Measurements from ENCODE around the gene LEFTY2. TPM values are rescaled to one million over a fixed set of nuclear protein-coding genes. Genes with fewer than 3 reads are reported as not detected.
A peak's percentile ranks its signal among the peaks of the same experiment; 100 is the strongest.

LEFTY2 gene
- total RNA-seq, 1 donor from 2014 or later, result not detected

DNA sequence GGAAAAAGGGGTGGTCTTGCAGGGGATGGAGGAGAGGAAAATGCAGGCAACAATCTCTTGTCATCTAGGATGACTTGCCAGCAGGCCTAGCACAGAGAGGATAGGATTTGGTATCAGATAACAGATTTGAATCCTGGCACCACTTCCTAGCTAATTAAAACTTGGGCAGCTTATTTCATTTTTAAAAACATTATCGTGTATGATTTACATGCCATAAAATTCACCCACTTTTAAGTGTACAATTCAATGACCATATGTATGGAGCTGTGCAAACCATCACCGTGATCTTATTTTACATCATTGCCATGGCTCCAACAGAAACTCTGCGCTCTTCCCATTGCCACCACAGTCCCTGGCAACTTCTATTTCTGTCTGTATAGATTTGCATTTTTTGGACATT, 23.9 kb downstream of the LEFTY2 start:
- Mint-ChIP-seq H3K4me3 (no peak overlapping the region), H3K36me3 (ENCODE audit: low read depth) (peaks cover 34% of the 10 kb centered on the region), H3K9me3 (no peaks in the 10 kb centered on the region), H3K27me3 (ENCODE audit: insufficient read depth) (no peaks in the 10 kb centered on the region), H3K27ac (no peak overlapping the region), H3K4me1 (ENCODE audit: low read depth) (peaks cover 21% of the 10 kb centered on the region)
- intact Hi-C loops (cut with micrococcal nuclease), result no loop called here
- DNase-seq (ENCODE audit: low spot score), result no peak

DNA sequence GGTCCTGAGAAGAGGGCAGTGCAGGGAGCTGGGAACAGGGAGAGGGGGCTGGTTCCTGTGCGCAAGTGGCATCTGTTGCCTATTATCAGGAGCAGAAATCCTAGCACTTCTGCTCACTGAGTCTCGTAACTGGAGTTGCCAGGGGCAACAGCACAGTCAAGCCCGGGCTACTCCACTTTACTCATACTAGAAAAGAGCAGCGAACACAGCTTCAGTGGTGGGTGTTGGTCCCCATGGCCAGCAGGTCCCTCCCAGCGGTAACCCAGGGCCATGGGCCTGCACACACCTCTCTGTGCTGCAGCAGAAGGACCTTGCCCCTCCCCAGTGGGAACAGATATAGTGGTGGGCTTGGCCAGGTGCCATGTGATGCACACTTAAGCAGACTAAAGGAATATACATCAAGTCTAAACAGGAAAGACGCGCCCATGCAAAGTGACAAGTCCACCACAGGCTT, 25.5 kb downstream of the LEFTY2 start:
- H3K4me3 Mint-ChIP-seq, result no peak overlapping the region
- no peaks in the 10 kb centered on the region for H3K9me3 Mint-ChIP-seq
- peaks cover 18% of the 10 kb centered on the region for H3K4me1 Mint-ChIP-seq (ENCODE audit: low read depth)
- H3K27ac Mint-ChIP-seq, result no peak overlapping the region
- intact Hi-C loops (cut with micrococcal nuclease), result no loop called here
- peaks cover 30% of the 10 kb centered on the region for H3K36me3 Mint-ChIP-seq (ENCODE audit: low read depth)
- no peak for DNase-seq (ENCODE audit: low spot score)
- no peaks in the 10 kb centered on the region for H3K27me3 Mint-ChIP-seq (ENCODE audit: insufficient read depth)

DNA sequence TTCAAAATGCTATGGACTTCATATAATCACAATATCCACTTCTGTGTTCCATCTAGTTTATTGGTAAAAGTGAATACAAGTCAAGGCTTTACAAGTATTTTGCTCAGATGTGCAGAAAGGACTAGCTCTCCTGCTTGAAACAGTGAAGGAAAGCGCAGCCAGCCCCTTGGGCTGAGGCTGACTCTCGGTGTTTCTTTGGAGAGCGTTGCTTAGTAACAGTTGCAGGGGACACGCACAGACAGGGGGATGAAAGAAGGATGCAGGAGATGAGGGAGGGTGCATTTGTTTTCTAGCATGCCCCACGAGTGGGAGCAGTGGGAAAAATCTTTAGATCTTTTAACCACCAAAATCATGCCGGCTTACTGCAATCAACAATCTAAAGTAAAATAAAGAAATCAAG, 26.1 kb downstream of the LEFTY2 start:
- intact Hi-C loops (cut with micrococcal nuclease), result loop anchor here (5.0 kb wide), 1 partner anchor 63 kb away; no protein-coding TSS in a partner anchor
- DNase-seq (ENCODE audit: low spot score), result no peak
- Mint-ChIP-seq H3K4me3 (no peak overlapping the region), H3K4me1 (ENCODE audit: low read depth) (peaks cover 18% of the 10 kb centered on the region), H3K27me3 (ENCODE audit: insufficient read depth) (no peaks in the 10 kb centered on the region), H3K27ac (no peak overlapping the region), H3K36me3 (ENCODE audit: low read depth) (peaks cover 28% of the 10 kb centered on the region), H3K9me3 (no peaks in the 10 kb centered on the region)

DNA sequence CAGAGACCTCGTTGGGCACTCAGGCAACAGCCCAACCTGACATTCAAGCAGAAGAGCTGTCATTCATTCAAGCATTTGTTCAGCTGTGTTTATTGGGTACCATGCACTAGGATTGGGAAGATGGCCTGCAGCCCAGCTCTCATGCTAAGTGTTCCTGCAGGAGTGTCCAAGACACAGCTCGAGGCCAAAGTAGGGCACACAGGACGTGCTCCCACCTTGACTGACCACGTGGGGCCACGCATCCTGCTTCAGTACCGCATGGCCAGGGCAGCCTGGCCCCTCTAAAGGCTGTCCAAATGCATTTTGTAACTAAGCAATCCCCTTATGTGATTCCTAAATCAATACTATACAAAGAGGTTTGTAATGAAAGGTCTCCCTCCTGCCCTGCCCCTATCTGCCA, 26.6 kb downstream of the LEFTY2 start:
- Mint-ChIP-seq H3K27ac (no peak overlapping the region), H3K27me3 (ENCODE audit: insufficient read depth) (no peaks in the 10 kb centered on the region), H3K36me3 (ENCODE audit: low read depth) (peaks cover 23% of the 10 kb centered on the region), H3K4me3 (no peak overlapping the region), H3K4me1 (ENCODE audit: low read depth) (peaks cover 18% of the 10 kb centered on the region), H3K9me3 (no peaks in the 10 kb centered on the region)
- DNase-seq (ENCODE audit: low spot score), result no peak
- intact Hi-C loops (cut with micrococcal nuclease), result loop anchor here (5.0 kb wide), 1 partner anchor 62 kb away; no protein-coding TSS in a partner anchor

DNA sequence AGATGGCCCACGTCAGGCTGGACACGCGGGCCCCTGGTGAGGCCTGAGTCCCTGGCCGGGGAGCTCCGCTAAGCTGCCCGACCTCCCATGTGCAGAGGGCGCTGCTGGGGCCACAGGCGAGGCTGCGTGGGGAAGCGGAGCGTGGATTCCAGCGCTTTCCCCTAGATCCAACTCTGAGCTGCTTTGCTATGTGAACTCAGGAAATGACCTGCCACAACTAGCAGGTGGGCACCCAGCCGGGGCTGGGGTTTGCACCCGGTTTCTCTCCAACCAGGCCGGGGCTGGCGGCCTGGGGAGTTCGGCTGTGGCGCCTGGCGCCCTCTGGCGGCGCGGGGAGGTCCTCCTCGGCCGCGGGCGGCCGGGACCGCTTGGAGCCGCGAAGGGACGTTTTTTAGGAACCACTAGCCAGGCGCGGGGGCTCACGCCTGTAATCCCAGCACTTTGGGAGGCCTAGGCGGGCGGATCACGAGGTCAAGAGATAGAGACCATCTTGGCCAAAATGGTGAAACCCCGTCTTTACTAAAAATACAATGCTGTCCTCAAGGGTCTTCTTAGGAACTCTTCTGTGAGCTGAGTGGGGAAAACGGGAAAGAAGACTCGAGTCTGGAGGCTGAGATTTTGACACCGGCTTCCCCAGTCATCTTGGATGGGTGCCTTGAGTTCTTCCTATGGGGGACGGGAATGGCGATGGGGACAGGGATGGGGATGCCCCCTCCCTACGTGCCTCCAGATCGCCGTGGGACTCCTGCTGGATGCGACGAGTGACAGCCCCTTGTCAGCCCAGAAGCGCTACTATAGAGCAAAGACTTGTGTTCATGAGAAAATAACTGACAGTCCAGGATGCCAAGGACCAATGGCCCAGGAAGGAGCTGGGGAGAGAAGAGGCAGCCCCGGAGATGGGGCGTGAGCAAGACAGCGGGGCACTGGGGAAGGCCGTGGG, 29.6 kb downstream of the LEFTY2 start:
- Mint-ChIP-seq H3K27ac (no peak overlapping the region), H3K27me3 (ENCODE audit: insufficient read depth) (peaks cover 2% of the 10 kb centered on the region), H3K9me3 (no peaks in the 10 kb centered on the region), H3K4me3 (no peak overlapping the region), H3K36me3 (ENCODE audit: low read depth) (peaks cover 12% of the 10 kb centered on the region), H3K4me1 (ENCODE audit: low read depth) (peaks cover 16% of the 10 kb centered on the region)
- intact Hi-C loops (cut with micrococcal nuclease), result loop anchor here (1.0 to 5.0 kb wide), 7 partner anchors 13 to 436 kb away; partner anchors contain the start of genes PYCR2 and SRP9
- DNase-seq (ENCODE audit: low spot score), result peak; percentile 59

DNA sequence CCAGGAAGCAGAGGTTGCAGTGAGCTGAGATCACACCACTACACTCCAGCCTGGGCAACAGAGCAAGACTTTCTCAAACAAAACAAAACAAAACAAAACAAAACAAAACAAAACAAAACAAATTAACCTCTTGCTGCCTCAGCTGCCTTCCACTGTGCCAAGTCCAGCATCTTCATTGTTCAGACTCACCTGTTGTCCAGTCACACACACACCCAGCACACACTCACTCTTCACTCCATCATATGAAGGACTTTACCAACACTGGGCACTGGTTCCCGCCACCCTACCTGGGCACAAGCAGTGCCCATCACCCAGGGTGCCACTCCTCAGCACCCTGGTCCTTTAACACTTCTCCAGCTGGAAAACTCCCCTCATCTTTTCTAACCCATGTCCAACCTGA, 31.5 kb downstream of the LEFTY2 start:
- H3K36me3 Mint-ChIP-seq (ENCODE audit: low read depth), result peaks cover 4% of the 10 kb centered on the region
- H3K27me3 Mint-ChIP-seq (ENCODE audit: insufficient read depth), result peaks cover 5% of the 10 kb centered on the region
- no peak for DNase-seq (ENCODE audit: low spot score)
- peaks cover 26% of the 10 kb centered on the region for H3K4me1 Mint-ChIP-seq (ENCODE audit: low read depth)
- intact Hi-C loops (cut with micrococcal nuclease), result no loop called here
- H3K4me3 Mint-ChIP-seq, result no peak overlapping the region
- H3K9me3 Mint-ChIP-seq, result no peaks in the 10 kb centered on the region
- no peak overlapping the region for H3K27ac Mint-ChIP-seq

DNA sequence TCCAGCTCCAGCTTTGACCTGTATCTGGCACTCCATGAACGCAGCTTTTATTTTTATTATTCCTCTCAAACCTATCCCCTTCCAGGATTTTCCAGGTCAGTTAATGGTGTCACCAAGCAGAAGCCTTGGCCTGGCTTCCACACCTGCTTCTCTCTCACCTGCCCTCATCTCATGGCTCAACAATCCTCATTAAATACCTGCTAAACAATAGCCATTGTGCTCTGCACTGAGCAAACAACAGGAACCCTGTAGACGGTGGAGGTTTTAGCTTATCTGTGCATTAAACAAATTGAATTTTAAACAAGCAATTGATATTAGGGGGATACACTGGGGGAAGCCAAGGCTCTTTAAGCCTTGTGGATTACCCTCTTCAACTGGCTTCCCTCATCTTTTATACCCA, 32.2 kb downstream of the LEFTY2 start:
- Mint-ChIP-seq H3K27me3 (ENCODE audit: insufficient read depth) (peaks cover 5% of the 10 kb centered on the region), H3K4me3 (no peak overlapping the region), H3K27ac (no peak overlapping the region), H3K9me3 (no peaks in the 10 kb centered on the region), H3K4me1 (ENCODE audit: low read depth) (peaks cover 26% of the 10 kb centered on the region), H3K36me3 (ENCODE audit: low read depth) (peaks cover 4% of the 10 kb centered on the region)
- DNase-seq (ENCODE audit: low spot score), result no peak
- intact Hi-C loops (cut with micrococcal nuclease), result no loop called here

DNA sequence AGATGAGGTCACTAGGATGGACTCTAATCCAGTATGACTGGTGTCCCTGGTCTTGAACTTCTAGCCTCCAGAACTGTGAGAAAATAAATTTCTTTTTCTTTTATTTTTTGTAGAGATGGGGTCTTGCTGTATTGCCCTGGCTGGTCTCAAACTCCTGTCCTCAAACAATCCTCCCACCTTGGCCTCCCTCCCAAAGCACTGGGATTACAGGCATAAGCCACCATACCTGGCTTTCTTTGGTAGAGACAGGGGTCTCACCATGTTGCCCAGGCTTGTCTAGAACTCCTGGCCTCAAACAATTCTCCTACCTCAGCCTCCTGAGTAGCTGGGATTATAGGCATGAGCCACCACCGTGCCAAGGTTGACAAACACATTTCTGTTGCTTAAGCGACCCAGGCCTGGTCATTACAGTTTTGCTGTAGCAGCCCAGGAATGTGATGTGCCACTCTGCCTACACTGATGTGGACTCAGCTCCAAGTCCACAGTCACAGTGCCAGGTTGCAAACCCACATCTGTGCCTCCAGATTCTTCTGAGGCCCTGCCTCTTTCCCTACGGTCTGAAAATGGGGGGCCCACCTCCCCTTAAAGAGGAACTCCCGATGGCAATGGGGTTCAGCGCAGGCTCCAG, 32.9 kb downstream of the LEFTY2 start:
- H3K4me1 Mint-ChIP-seq (ENCODE audit: low read depth), result peaks cover 26% of the 10 kb centered on the region
- peaks cover 4% of the 10 kb centered on the region for H3K36me3 Mint-ChIP-seq (ENCODE audit: low read depth)
- no peak for DNase-seq (ENCODE audit: low spot score)
- H3K27me3 Mint-ChIP-seq (ENCODE audit: insufficient read depth), result peaks cover 5% of the 10 kb centered on the region
- H3K9me3 Mint-ChIP-seq, result no peaks in the 10 kb centered on the region
- no peak overlapping the region for H3K27ac Mint-ChIP-seq
- intact Hi-C loops (cut with micrococcal nuclease), result no loop called here
- no peak overlapping the region for H3K4me3 Mint-ChIP-seq

DNA sequence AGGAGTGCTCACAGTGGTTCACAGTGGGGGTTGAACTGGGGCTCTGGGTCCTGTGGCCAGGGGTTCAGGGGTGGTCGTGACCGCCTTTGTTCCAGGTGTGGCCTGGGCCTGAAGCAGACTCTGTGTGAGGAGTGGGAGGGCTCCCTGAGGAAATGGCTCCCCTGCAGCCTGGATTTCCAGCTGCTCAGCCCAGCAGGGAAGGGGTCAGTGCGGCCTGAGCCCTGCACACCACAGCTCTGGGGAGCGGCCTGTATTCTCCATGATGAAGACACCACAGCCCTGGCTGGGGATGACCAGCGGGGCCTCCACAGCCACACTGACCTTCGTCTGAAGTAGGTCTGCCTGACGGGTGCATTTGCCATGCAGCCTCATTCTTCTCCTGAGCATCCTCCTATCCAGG, 33.7 kb downstream of the LEFTY2 start:
- intact Hi-C loops (cut with micrococcal nuclease), result no loop called here
- no peak overlapping the region for H3K27ac Mint-ChIP-seq
- no peaks in the 10 kb centered on the region for H3K9me3 Mint-ChIP-seq
- peaks cover 26% of the 10 kb centered on the region for H3K4me1 Mint-ChIP-seq (ENCODE audit: low read depth)
- H3K36me3 Mint-ChIP-seq (ENCODE audit: low read depth), result no peaks in the 10 kb centered on the region
- H3K4me3 Mint-ChIP-seq, result no peak overlapping the region
- peaks cover 9% of the 10 kb centered on the region for H3K27me3 Mint-ChIP-seq (ENCODE audit: insufficient read depth)
- DNase-seq (ENCODE audit: low spot score), result no peak

DNA sequence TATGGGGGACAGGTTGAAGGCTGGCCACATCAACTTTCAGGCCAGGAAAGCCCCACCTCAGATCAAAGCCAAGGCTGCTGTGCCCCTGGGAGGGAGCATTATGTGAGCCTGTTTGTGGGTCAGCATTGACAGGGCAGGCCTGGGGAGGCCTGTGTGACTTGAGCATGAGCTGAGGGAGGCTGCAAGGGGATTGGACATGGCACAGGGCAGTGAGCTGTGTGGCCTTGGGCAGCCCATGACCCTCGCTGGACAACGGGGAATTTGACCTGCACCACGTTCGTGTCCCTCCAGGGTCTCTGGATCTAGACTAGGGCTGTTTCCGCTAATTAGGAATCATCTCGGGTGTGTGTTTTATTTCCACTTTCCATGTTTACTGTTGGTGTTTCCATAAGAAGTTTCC, 34.6 kb downstream of the LEFTY2 start:
- Mint-ChIP-seq H3K36me3 (ENCODE audit: low read depth) (no peaks in the 10 kb centered on the region), H3K27me3 (ENCODE audit: insufficient read depth) (peaks cover 13% of the 10 kb centered on the region), H3K4me3 (no peak overlapping the region), H3K9me3 (no peaks in the 10 kb centered on the region), H3K27ac (no peak overlapping the region), H3K4me1 (ENCODE audit: low read depth) (peaks cover 22% of the 10 kb centered on the region)
- no peak for DNase-seq (ENCODE audit: low spot score)
- intact Hi-C loops (cut with micrococcal nuclease), result no loop called here

DNA sequence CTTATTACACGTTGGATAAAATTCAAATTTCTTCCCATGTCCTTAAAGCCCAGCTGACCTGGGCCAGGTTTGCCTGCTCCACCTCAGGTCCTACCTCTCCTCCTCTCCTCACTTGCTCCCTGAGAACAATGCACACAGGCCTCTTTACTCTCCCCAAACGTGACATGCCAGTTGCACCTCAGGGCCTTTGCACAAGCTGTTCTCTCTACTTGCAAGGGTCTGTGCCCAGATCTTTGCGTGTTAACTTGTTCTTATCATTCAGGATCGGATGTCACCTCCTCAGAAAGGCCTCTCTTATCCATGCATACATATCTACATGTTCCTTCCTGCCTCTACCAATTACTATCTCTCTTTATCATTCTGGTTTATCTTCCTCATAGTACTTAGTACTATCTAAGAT, 37.4 kb downstream of the LEFTY2 start:
- H3K9me3 Mint-ChIP-seq, result no peaks in the 10 kb centered on the region
- H3K4me3 Mint-ChIP-seq, result no peak overlapping the region
- peaks cover 22% of the 10 kb centered on the region for H3K4me1 Mint-ChIP-seq (ENCODE audit: low read depth)
- H3K27me3 Mint-ChIP-seq (ENCODE audit: insufficient read depth), result peaks cover 25% of the 10 kb centered on the region
- H3K36me3 Mint-ChIP-seq (ENCODE audit: low read depth), result no peaks in the 10 kb centered on the region
- DNase-seq (ENCODE audit: low spot score), result no peak
- H3K27ac Mint-ChIP-seq, result no peak overlapping the region
- intact Hi-C loops (cut with micrococcal nuclease), result no loop called here

DNA sequence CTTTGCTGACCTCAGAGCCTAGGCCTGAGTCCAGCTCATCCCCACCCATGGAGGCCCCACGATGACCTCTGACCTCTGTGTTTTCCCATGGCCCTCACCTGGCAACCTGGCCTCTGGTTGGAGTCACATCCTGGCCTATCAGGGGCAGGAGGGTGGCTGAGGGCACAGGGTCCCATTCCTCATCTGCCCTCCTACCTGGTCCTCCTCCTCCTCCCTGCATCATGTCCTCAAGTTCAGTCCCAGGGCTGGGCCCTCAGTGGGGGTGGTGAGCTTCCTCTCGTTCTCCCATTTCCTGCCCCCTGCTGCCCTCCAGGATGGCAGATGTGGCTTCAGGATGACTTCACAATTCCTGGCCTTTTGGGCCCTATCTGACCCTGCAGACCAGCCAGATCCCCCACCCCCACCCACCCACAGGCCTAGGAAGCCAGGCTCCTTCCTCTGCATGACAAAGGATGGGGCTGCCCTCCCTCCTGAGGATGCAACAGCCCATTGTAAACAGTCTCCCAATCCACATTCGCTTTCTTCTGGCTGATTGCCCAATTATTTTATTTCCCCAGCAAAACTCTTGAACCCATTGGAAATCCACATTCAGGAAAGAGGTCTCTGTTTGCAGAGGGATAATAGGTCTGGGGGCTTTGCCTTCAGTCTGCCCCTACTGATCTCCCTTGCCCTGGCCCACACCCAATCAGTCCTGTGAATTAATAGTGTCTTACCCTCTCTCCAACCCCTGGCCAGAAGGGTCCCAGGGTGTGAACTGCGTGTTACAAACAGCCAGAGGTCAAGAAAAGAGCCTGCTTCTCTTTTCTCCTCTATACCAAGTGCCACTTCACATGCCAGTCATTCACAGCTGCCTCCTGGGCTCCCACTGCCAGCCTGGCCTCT, 41.7 kb downstream of the LEFTY2 start:
- DNase-seq (ENCODE audit: low spot score), result no peak
- Mint-ChIP-seq H3K27me3 (ENCODE audit: insufficient read depth) (peaks cover 30% of the 10 kb centered on the region), H3K4me1 (ENCODE audit: low read depth) (peaks cover 41% of the 10 kb centered on the region), H3K4me3 (no peak overlapping the region), H3K36me3 (ENCODE audit: low read depth) (no peaks in the 10 kb centered on the region), H3K27ac (peak overlapping the region; percentile 31), H3K9me3 (no peaks in the 10 kb centered on the region)
- intact Hi-C loops (cut with micrococcal nuclease), result no loop called here

Data from activated T-helper 1 cell treated with anti-CD3 and anti-CD28 coated beads, Interleukin-12 subunit alpha, Interleukin-12 subunit beta, Interleukin-2, Interleukin-4 antibody, amounts not matched to agents 30 ng/mL and 10 ng/mL and 1 ng/mL, durations not matched to agents 14 hours and 24 hours and 36 hours (primary cell).